ENCODE results near the gene ZNF507. TPM values are rescaled to one million over a fixed set of nuclear protein-coding genes. Genes with fewer than 3 reads are reported as not detected.

Gene ZNF507
- total and polyA plus RNA-seq, 9 of the 15 experiments (the other 6 are each of a cell fraction or from before 2014, with no cell fraction given) = 2.9 to 25.0 (median 10.4) TPM

GRCh38 chr19:32437096-32437495 lies 91.7 kb downstream of the ZNF507 start:
- ATAC-seq (no peak), DNase-seq (ENCODE audit: extremely low read depth in 1 of 4, low spot score in 3 of 4) (no peak), FAIRE-seq (no peak)
- in situ Hi-C loops (cut with MboI) (no loop called here), intact Hi-C loops (cut with micrococcal nuclease) (no loop called here)
- whole genome bisulfite sequencing (ENCODE audit: insufficient coverage, low coverage, missing lambda C conversion rate) = 53% methylated on average over 1 of the region's 1 CpG
- Histone ChIP-seq H3K27me3 (ENCODE audit: control insufficient read depth in 2 of 2, insufficient read depth in 2 of 2, low read length in 2 of 2) (no peaks in the 10 kb centered on the region), H3K79me2 (ENCODE audit: control insufficient read depth, insufficient read depth, low read length) (no peaks in the 10 kb centered on the region), H3K4me2 (ENCODE audit: insufficient read depth, low read length) (no peak overlapping the region), H3K9me1 (ENCODE audit: control insufficient read depth, insufficient read depth, low read length) (no peaks in the 10 kb centered on the region), H3K9ac (ENCODE audit: insufficient read depth in 1 of 2, low read depth in 2 of 2, low read length in 2 of 2) (no peak overlapping the region), H3K4me1 (replicated peaks in 1 of 2; ENCODE audit: control insufficient read depth in 2 of 2, insufficient read depth in 2 of 2, low read length in 2 of 2) (no peaks in the 10 kb centered on the region; a peak in 1 of 5 replicates), H3K4me3 (no peak overlapping the region), H3K27ac (ENCODE audit: extremely low read depth, low read depth, low read length) (no peak overlapping the region), H3K36me3 (ENCODE audit: control insufficient read depth, insufficient read depth, low read length) (peaks cover 63% of the 10 kb centered on the region), H4K20me1 (replicated peaks; ENCODE audit: control insufficient read depth, insufficient read depth, low read length) (no peaks in the 10 kb centered on the region), H3K9me3 (replicated peaks; ENCODE audit: control insufficient read depth, insufficient read depth, low read depth, low read length) (no peaks in the 10 kb centered on the region), H2AFZ (ENCODE audit: low read depth, low read length) (no peak overlapping the region)
- no peak for TF ChIP-seq ZNF780A (CRISPR knock-in tag; IDR thresholded peaks at IDR 0.05)
- ChIA-PET CTCF (ENCODE audit: low intra/inter-chr PET ratio) (no interaction called here), POLR2A (interaction anchor here (1.6 kb wide), 1 partner anchor 20 kb away, joined by 5 read pairs; no protein-coding TSS in a partner anchor)
- BruUV-seq (replicated peaks) = no TSS peak

Other genes with a start within 250 kb of the ZNF507 start
- gene DPY19L3, start 60.2 kb downstream of the ZNF507 start, total RNA-seq (2014; rRNA removed) = 18.8 and 39.7 TPM in 2 replicates
- gene DPY19L3, start 60.2 kb downstream of the ZNF507 start, total RNA-seq (2014; rRNA removed; fragmentation: Illumina TruSeq; extraction: Trizol) = 22.0 and 33.9 TPM in 2 replicates
- 19.4 and 20.8 TPM in 2 replicates for gene DPY19L3, start 60.2 kb downstream of the ZNF507 start, total RNA-seq (2015; rRNA removed; fragmentation: Illumina TruSeq; extraction: Trizol)
- 35.2 and 39.2 TPM in 2 replicates for gene DPY19L3, start 60.2 kb downstream of the ZNF507 start, total RNA-seq (2021)
- 37.2 and 38.3 TPM in 2 replicates for gene DPY19L3, start 60.2 kb downstream of the ZNF507 start, polyA plus RNA-seq (2011; rRNA removed)
- gene DPY19L3, start 60.2 kb downstream of the ZNF507 start, polyA plus RNA-seq (2014; fragmentation: Illumina TruSeq; extraction: Trizol) = 25.0 and 31.5 TPM in 2 replicates
- gene DPY19L3, start 60.2 kb downstream of the ZNF507 start, polyA plus RNA-seq (2014; fragmentation: Nextera tagmentation; extraction: Ambion mirVana) = 1 to 10 TPM; 4.7 to 6.0 TPM
- gene DPY19L3, start 60.2 kb downstream of the ZNF507 start, polyA plus RNA-seq (2014; rRNA removed) = 30.8 and 32.0 TPM in 2 replicates
- 303 and 310 TPM in 2 replicates for gene PDCD5, start 235.6 kb downstream of the ZNF507 start, total RNA-seq (2014; rRNA removed)
- gene PDCD5, start 235.6 kb downstream of the ZNF507 start, total RNA-seq (2014; rRNA removed; fragmentation: Illumina TruSeq; extraction: Trizol) = 269 and 303 TPM in 2 replicates
- 305 TPM in 2 replicates for gene PDCD5, start 235.6 kb downstream of the ZNF507 start, total RNA-seq (2015; rRNA removed; fragmentation: Illumina TruSeq; extraction: Trizol)
- gene PDCD5, start 235.6 kb downstream of the ZNF507 start, total RNA-seq (2021) = 188 and 196 TPM in 2 replicates
- gene PDCD5, start 235.6 kb downstream of the ZNF507 start, polyA plus RNA-seq (2011; rRNA removed) = 88.3 and 122 TPM in 2 replicates
- gene PDCD5, start 235.6 kb downstream of the ZNF507 start, polyA plus RNA-seq (2014; fragmentation: Illumina TruSeq; extraction: Trizol) = 308 and 322 TPM in 2 replicates
- gene PDCD5, start 235.6 kb downstream of the ZNF507 start, polyA plus RNA-seq (2014; fragmentation: Nextera tagmentation; extraction: Ambion mirVana) = 100 to 1,000 TPM; 136 to 185 TPM
- gene PDCD5, start 235.6 kb downstream of the ZNF507 start, polyA plus RNA-seq (2014; rRNA removed) = 279 and 322 TPM in 2 replicates